Lung (tissue), 12 donors: ENCODE measurements around the gene LENEP. TPM values are rescaled to one million over a fixed set of nuclear protein-coding genes. Genes with fewer than 3 reads are reported as not detected.

Experiments used
- ATAC-seq: fragments of 200-7000 bp; cut with Tn5 transposase; one replicate; pipeline ENCODE4 v1.9.1; 2020; ENCODE audit warnings: moderate number of reproducible peaks; ENCODE audit not compliant: insufficient read depth, low FRiP score
- DNase-seq, 3 donors: peaks; one replicate each; pipeline ENCODE4 v3.0.0-alpha.2; 2013 to 2017
- H3K27ac ChIP-seq, 2 donors: one replicate each; pipeline ENCODE4 v1.5.1; 2013; ENCODE audit warnings: mild to moderate bottlenecking in 2 of 2, moderate library complexity in 2 of 2, control low read depth in 1 of 2, inconsistent platforms in 1 of 2, low read depth in 1 of 2, low read length in 1 of 2
- H3K27me3 ChIP-seq, 3 donors: one replicate each; pipeline ENCODE4 v1.5.1; 2013; ENCODE audit warnings: low read length in 2 of 3; ENCODE audit not compliant: control insufficient read depth in 3 of 3, insufficient read depth in 3 of 3
- H3K36me3 ChIP-seq, 4 donors: one replicate each; pipeline ENCODE4 v1.5.1; 2013; ENCODE audit warnings: low read length in 4 of 4, mild to moderate bottlenecking in 1 of 4, moderate library complexity in 1 of 4; ENCODE audit not compliant: control insufficient read depth in 4 of 4, insufficient read depth in 4 of 4
- H3K4me1 ChIP-seq, 5 donors: one replicate each; pipeline ENCODE4 v1.5.1; 2013; ENCODE audit warnings: low read length in 5 of 5, mild to moderate bottlenecking in 2 of 5, moderate library complexity in 1 of 5; ENCODE audit not compliant: control insufficient read depth in 5 of 5, insufficient read depth in 5 of 5
- H3K4me3 ChIP-seq: one replicate; pipeline ENCODE4 v1.5.1; 2013; ENCODE audit warnings: mild to moderate bottlenecking, control low read depth, moderate library complexity
- H3K9ac ChIP-seq, 2 donors: one replicate each; pipeline ENCODE4 v1.5.1; 2013; ENCODE audit warnings: low read length in 2 of 2, control low read depth in 1 of 2; ENCODE audit not compliant: insufficient read depth in 1 of 2
- H3K9me3 ChIP-seq, 4 donors: one replicate each; pipeline ENCODE4 v1.5.1; 2013; ENCODE audit warnings: low read length in 3 of 4, mild to moderate bottlenecking in 1 of 4, moderate library complexity in 1 of 4; ENCODE audit not compliant: control insufficient read depth in 4 of 4, insufficient read depth in 3 of 4
- CTCF ChIP-seq: IDR thresholded peaks from 2 replicates; pipeline ENCODE4 v1.5.1; 2012; ENCODE audit warnings: mild to moderate bottlenecking; ENCODE audit errors: control extremely low read depth, extremely low read depth
- WGBS, 2 donors: extraction: QIAGEN DNeasy Blood & Tissue Kit; methylation state at CpG; one replicate each; pipeline ENCODE4 v1.1.7; 2013; 5-methylcytosine and 5-hydroxymethylcytosine counted together
- polyA plus RNA-seq, 2 donors: library from polyadenylated mRNA; stranded (reverse); fragments of 200-250 nt; gene quantifications; one replicate each; pipeline ENCODE4 v1.2.1, GENCODE V29; 2013
- total RNA-seq, 2 donors: library from RNA; depleted of rRNA in 1 of 2; stranded (reverse); fragments of >200 nt in 1 of 2; gene quantifications; one replicate each; pipeline ENCODE4 v1.2.1, GENCODE V29; 2014 to 2021
- donor health status: control.
- donor health status: control.
- donor health status: Bipolar disorder and iron deficiency.
- donor health status: healthy.
- donor health status: DM: yes; HTN: yes; CAD: no.

Gene LENEP
- total and polyA plus RNA-seq, 4 donors, result 0.31 to 0.89 TPM; not detected in 2

DNA sequence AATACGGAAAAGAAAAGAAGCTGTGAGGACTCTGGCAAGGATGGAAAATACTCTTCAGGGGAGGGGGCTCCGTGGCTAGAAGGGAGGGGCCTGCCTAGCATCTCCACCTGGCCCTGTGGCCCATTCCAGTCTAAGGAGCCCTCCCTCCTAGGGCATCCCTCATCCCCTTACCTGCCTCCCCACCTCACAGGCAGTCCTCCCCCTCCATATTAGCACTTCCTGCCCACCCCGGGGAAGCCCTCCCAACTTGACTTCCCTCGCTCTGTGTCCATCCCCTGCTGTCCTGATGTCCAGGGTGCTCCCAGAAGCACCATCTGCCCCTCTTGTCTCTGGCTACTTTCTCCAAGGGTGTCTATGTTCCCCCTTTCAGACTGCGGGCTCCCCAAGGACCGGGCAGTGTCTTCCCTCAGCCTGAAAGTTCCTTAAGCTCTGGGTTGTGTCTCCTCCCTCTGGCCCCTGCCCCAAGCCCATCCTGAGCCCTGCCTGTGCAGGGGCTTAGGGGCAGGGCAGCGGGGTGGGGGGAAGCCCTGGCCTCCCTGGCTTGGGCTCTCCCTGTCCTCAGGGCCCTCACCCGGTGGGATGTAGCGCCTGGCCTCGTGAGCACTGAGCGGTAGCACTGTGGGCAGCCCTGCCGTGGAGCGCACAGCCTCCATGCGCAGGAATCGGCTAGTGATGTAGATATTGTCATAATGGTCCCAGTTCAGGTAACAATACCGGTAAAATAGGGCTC is 36.3 kb downstream of the LENEP start:
- Histone ChIP-seq H3K9ac (no peak overlapping the region), H3K4me3 (no peak overlapping the region), H3K4me1 (no peaks in the 10 kb centered on the region), H3K36me3 (no peaks in the 10 kb centered on the region), H3K27ac (no peak overlapping the region), H3K27me3 (no peaks in the 10 kb centered on the region), H3K9me3 (no peaks in the 10 kb centered on the region)
- no peak for DNase-seq
- TF ChIP-seq CTCF, result no peak
- 86 to 89% methylated on average over 15 to 16 of the region's 16 CpGs for WGBS, 2 donors
- ATAC-seq, result no peak

- TF ChIP-seq CTCF, result no peak
- H3K27ac ChIP-seq, result no peak overlapping the region
Observed at GRCh38 chr1:155030243-155030795, 36.9 kb downstream of the LENEP start.

GRCh38 chr1:155030899-155031298 is 37.5 kb downstream of the LENEP start:
- Histone ChIP-seq H3K27ac (no peak overlapping the region), H3K27me3 (no peaks in the 10 kb centered on the region), H3K4me3 (no peak overlapping the region), H3K4me1 (no peaks in the 10 kb centered on the region), H3K9ac (no peak overlapping the region), H3K36me3 (no peaks in the 10 kb centered on the region), H3K9me3 (no peaks in the 10 kb centered on the region)
- TF ChIP-seq CTCF, result no peak
- no peak for DNase-seq
- WGBS, 2 donors, result 83 to 86% methylated on average over 11 of the region's 11 CpGs
- no peak for ATAC-seq

More at GRCh38 chr1:155030243-155030795, 36.9 kb downstream of the LENEP start:
- no peak overlapping the region for H3K4me3 ChIP-seq
- no peaks in the 10 kb centered on the region for H3K36me3 ChIP-seq
- no peaks in the 10 kb centered on the region for H3K9me3 ChIP-seq
- 87 to 88% methylated on average over 14 to 15 of the region's 15 CpGs for WGBS, 2 donors
- no peak for ATAC-seq
- no peaks in the 10 kb centered on the region for H3K4me1 ChIP-seq
- H3K9ac ChIP-seq, result no peak overlapping the region
- H3K27me3 ChIP-seq, result no peaks in the 10 kb centered on the region
- no peak for DNase-seq
